Measurements from ENCODE around the gene CEP250.

GRCh38 chr20:35478804-35479472, 23.5 kb downstream of the CEP250 start:
- TF ChIP-seq, protein P1, sequence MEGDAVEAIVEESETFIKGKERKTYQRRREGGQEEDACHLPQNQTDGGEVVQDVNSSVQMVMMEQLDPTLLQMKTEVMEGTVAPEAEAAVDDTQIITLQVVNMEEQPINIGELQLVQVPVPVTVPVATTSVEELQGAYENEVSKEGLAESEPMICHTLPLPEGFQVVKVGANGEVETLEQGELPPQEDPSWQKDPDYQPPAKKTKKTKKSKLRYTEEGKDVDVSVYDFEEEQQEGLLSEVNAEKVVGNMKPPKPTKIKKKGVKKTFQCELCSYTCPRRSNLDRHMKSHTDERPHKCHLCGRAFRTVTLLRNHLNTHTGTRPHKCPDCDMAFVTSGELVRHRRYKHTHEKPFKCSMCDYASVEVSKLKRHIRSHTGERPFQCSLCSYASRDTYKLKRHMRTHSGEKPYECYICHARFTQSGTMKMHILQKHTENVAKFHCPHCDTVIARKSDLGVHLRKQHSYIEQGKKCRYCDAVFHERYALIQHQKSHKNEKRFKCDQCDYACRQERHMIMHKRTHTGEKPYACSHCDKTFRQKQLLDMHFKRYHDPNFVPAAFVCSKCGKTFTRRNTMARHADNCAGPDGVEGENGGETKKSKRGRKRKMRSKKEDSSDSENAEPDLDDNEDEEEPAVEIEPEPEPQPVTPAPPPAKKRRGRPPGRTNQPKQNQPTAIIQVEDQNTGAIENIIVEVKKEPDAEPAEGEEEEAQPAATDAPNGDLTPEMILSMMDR (IDR thresholded peaks at IDR 0.05; ENCODE audit: insufficient read depth, low read length), result no peak
- TF ChIP-seq POLR2AphosphoS5 (IDR thresholded peaks at IDR 0.05; ENCODE audit: low read depth) (no peak), SPI1 (IDR thresholded peaks at IDR 0.05; ENCODE audit: borderline replicate concordance, low read depth) (no peak), GABPA (IDR thresholded peaks at IDR 0.05; ENCODE audit: low read depth) (no peak)
- TF ChIP-seq, protein P2, sequence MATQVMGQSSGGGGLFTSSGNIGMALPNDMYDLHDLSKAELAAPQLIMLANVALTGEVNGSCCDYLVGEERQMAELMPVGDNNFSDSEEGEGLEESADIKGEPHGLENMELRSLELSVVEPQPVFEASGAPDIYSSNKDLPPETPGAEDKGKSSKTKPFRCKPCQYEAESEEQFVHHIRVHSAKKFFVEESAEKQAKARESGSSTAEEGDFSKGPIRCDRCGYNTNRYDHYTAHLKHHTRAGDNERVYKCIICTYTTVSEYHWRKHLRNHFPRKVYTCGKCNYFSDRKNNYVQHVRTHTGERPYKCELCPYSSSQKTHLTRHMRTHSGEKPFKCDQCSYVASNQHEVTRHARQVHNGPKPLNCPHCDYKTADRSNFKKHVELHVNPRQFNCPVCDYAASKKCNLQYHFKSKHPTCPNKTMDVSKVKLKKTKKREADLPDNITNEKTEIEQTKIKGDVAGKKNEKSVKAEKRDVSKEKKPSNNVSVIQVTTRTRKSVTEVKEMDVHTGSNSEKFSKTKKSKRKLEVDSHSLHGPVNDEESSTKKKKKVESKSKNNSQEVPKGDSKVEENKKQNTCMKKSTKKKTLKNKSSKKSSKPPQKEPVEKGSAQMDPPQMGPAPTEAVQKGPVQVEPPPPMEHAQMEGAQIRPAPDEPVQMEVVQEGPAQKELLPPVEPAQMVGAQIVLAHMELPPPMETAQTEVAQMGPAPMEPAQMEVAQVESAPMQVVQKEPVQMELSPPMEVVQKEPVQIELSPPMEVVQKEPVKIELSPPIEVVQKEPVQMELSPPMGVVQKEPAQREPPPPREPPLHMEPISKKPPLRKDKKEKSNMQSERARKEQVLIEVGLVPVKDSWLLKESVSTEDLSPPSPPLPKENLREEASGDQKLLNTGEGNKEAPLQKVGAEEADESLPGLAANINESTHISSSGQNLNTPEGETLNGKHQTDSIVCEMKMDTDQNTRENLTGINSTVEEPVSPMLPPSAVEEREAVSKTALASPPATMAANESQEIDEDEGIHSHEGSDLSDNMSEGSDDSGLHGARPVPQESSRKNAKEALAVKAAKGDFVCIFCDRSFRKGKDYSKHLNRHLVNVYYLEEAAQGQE (IDR thresholded peaks at IDR 0.05; ENCODE audit: insufficient replicate concordance, low read depth), result no peak

Data from HL-60 (cell line).